Neural crest cell (in vitro differentiated cells): ENCODE results near the gene KIAA1755. TPM values are rescaled to one million over a fixed set of nuclear protein-coding genes. Genes with fewer than 3 reads are reported as not detected.

ENCODE experiments used
- DNase-seq: peaks from one replicate; pipeline ENCODE4 v3.0.0; 2021; ENCODE audit warnings: low read depth, mixed read lengths, low spot score
- H3K27ac Mint-ChIP-seq: one replicate; pipeline ENCODE4 v1.8.0; 2021; ENCODE audit warnings: mild to moderate bottlenecking, mixed read lengths; ENCODE audit not compliant: unreplicated experiment
- H3K27me3 Mint-ChIP-seq: 2 replicates; pipeline ENCODE4 v1.8.0; 2021; ENCODE audit warnings: low read depth, mild to moderate bottlenecking, mixed read lengths
- H3K36me3 Mint-ChIP-seq: 2 replicates; pipeline ENCODE4 v1.8.0; 2021; ENCODE audit warnings: low read depth, mild to moderate bottlenecking, mixed read lengths
- H3K4me1 Mint-ChIP-seq: 2 replicates; pipeline ENCODE4 v1.8.0; 2021; ENCODE audit warnings: mixed read lengths
- H3K4me3 Mint-ChIP-seq: one replicate; pipeline ENCODE4 v1.8.0; 2021; ENCODE audit warnings: mild to moderate bottlenecking, mixed read lengths
- H3K9me3 Mint-ChIP-seq: 2 replicates; pipeline ENCODE4 v1.8.0; 2021; ENCODE audit warnings: mixed read lengths
- total RNA-seq: library from RNA; stranded (reverse); gene quantifications from 2 replicates; pipeline ENCODE4 v1.2.1, GENCODE V29; 2021
- TF ChIP-seq, protein P1 (sequence below): fragments of 200-600 bp; sonication (generic); conservative IDR thresholded peaks from 2 replicates; pipeline ENCODE4 v1.5.0; 2021; ENCODE audit warnings: antibody characterized with exemption, mild to moderate bottlenecking

The KIAA1755 gene
- total RNA-seq, 1 donor from 2014 or later = 8.6 TPM

DNA sequence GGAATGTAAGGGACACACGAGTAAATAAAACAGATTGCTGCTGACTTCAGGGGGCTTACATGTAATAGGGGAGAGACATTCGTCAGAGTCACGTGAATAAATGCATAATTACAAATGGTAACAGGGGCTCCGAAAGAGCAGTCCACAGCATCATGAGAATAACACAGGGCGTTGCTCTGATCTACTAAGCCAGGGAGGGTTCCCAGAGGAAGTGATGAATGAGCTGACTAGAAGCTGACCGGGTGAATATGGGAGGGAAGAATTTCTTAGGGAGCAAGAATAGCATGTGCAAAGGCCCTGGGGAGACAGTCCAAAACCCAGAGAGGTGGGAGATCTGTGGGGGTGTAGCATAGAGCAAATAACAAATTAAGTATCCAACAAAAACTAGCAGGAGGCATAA, 45.8 kb upstream of the KIAA1755 start:
- peaks cover 31% of the 10 kb centered on the region for H3K4me1 Mint-ChIP-seq
- H3K36me3 Mint-ChIP-seq = no peaks in the 10 kb centered on the region
- no peak for DNase-seq
- H3K27me3 Mint-ChIP-seq = no peaks in the 10 kb centered on the region
- H3K27ac Mint-ChIP-seq = no peak overlapping the region
- H3K9me3 Mint-ChIP-seq = no peaks in the 10 kb centered on the region
- H3K4me3 Mint-ChIP-seq = no peak overlapping the region
- TF ChIP-seq, protein P1, sequence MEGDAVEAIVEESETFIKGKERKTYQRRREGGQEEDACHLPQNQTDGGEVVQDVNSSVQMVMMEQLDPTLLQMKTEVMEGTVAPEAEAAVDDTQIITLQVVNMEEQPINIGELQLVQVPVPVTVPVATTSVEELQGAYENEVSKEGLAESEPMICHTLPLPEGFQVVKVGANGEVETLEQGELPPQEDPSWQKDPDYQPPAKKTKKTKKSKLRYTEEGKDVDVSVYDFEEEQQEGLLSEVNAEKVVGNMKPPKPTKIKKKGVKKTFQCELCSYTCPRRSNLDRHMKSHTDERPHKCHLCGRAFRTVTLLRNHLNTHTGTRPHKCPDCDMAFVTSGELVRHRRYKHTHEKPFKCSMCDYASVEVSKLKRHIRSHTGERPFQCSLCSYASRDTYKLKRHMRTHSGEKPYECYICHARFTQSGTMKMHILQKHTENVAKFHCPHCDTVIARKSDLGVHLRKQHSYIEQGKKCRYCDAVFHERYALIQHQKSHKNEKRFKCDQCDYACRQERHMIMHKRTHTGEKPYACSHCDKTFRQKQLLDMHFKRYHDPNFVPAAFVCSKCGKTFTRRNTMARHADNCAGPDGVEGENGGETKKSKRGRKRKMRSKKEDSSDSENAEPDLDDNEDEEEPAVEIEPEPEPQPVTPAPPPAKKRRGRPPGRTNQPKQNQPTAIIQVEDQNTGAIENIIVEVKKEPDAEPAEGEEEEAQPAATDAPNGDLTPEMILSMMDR = no peak

- Mint-ChIP-seq H3K27me3 (no peaks in the 10 kb centered on the region), H3K27ac (no peak overlapping the region), H3K4me1 (peaks cover 31% of the 10 kb centered on the region), H3K4me3 (no peak overlapping the region), H3K9me3 (no peaks in the 10 kb centered on the region), H3K36me3 (no peaks in the 10 kb centered on the region)
- DNase-seq = no peak
- TF ChIP-seq, protein P1 = no peak
Observed at GRCh38 chr20:38305541-38305940, 45.0 kb upstream of the KIAA1755 start.

- H3K27ac Mint-ChIP-seq = no peak overlapping the region
- DNase-seq = no peak
- H3K4me1 Mint-ChIP-seq = peaks cover 31% of the 10 kb centered on the region
- TF ChIP-seq, protein P1 = peak; percentile 52
- no peaks in the 10 kb centered on the region for H3K36me3 Mint-ChIP-seq
- H3K27me3 Mint-ChIP-seq = no peaks in the 10 kb centered on the region
- no peak overlapping the region for H3K4me3 Mint-ChIP-seq
- no peaks in the 10 kb centered on the region for H3K9me3 Mint-ChIP-seq
Observed at GRCh38 chr20:38304845-38305447, 44.4 kb upstream of the KIAA1755 start.

DNA sequence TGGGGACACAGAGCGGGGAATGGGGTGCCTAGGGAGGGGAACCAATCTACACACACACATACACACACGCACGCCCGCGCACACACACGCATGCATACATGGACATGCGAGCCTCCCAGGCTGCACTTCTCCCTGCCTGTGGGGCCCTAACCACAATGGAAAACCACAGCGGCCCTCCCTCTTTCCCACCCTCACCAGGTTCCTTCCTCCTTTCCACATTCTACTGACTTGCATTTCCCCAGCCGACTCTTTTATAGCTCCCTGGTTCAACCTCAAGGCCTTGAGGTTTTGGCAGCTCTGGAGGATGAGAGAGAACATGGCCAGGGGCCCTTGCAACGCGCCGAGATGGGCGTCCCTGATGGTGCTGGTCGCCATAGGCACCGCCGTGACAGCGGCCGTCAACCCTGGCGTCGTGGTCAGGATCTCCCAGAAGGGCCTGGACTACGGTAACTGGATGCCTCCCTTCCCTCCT, 43.4 kb upstream of the KIAA1755 start, which contains the start of gene BPI:
BPI (plus strand) TSS at position 249 of the 472 bp plus-strand sequence; CDS start at position 317, 68 bp downstream.
- H3K27me3 Mint-ChIP-seq = no peaks in the 10 kb centered on the region
- H3K4me1 Mint-ChIP-seq = peaks cover 33% of the 10 kb centered on the region
- no peaks in the 10 kb centered on the region for H3K9me3 Mint-ChIP-seq
- H3K36me3 Mint-ChIP-seq = no peaks in the 10 kb centered on the region
- no peak within 1 kb of the TSS for H3K4me3 Mint-ChIP-seq
- no peak within 1 kb of the TSS for H3K27ac Mint-ChIP-seq
- TF ChIP-seq, protein P1 = no peak
- no peak for DNase-seq

DNA sequence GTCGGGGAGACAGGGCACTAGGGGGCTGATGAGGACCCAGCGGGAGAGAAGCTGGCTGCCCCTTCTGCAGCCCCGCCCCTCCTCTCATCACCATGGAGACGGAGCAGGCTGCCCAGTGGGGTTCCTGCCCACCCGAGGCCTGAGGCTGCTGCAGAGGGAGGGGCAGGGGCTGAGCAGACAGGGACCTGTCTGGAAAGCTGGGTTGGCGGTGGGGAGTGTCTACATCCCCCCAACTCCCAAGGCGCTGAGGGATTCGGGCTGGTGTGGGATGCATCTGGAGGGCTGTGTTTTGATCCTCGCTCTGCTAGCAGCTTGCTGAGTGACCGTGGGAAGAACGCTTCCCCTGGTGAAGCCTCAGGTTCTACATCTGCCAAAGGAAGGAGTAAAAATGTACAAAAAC, 42.3 kb upstream of the KIAA1755 start:
- Mint-ChIP-seq H3K36me3 (no peaks in the 10 kb centered on the region), H3K27ac (no peak overlapping the region), H3K4me1 (peaks cover 35% of the 10 kb centered on the region), H3K9me3 (no peaks in the 10 kb centered on the region), H3K27me3 (no peaks in the 10 kb centered on the region), H3K4me3 (no peak overlapping the region)
- DNase-seq = no peak
- TF ChIP-seq, protein P1 = no peak
